HFF-Myc (cell line): Measurements from ENCODE around the gene BRIP1.

Source experiments
- DNase-seq: peaks from one replicate; pipeline ENCODE4 v3.0.0-alpha.2; 2011; ENCODE audit warnings: low read depth; ENCODE audit errors: extremely low read depth
- H3K4me3 ChIP-seq: replicated peaks from 2 replicates; pipeline ENCODE4 v1.5.1; 2011; ENCODE audit warnings: low read depth, mild to moderate bottlenecking, control low read depth, low read length
- CTCF ChIP-seq: IDR thresholded peaks from 2 replicates; pipeline ENCODE4 v1.5.1; 2012; ENCODE audit warnings: mild to moderate bottlenecking, low read depth, low read length, control low read depth; ENCODE audit errors: missing control alignments

Gene BRIP1

GRCh38 chr17:61702450-61702849 lies 160.9 kb downstream of the BRIP1 start:
- H3K4me3 ChIP-seq, result no peak overlapping the region
- TF ChIP-seq CTCF, result no peak
- DNase-seq, result no peak

DNA sequence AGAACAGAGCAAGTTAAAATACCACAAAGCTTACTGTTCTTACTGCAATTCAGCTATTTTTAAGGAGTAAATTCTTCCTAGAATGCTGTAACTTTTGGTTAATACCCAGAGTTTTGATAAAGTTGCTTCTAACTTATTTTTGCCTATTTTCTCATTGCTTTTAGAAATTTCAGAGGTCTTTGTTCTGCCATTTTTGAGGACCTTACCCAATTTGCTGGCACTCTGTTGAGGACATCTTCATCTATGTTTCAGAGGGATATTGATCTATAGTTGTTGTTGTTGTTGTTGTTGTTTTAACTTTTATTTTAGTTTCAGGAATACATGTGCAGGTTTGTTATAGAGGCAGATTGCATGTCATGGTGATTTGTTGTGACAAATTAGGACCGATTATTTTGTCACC lies 161.3 kb downstream of the BRIP1 start:
- DNase-seq, result no peak
- TF ChIP-seq CTCF, result no peak
- no peak overlapping the region for H3K4me3 ChIP-seq

DNA sequence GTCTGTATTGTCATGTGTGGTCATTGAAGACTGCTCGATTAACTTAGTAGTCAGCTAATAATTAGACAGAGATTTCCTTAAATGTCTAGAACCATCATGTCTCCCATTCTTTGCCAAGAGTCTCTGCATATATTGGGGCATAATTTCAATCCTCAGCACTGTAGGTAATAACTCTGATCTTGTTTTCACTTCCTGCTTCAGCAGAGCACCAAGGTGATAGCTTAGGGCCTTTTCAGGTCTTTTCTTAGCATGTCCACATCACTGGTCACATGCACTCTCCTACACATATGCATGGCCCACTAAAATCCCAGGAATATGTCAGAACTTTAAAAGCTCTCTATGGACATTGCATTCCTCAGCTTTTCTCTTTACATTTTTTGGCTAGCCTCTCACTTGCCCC lies 162.0 kb downstream of the BRIP1 start:
- no peak for TF ChIP-seq CTCF
- DNase-seq, result no peak
- H3K4me3 ChIP-seq, result no peak overlapping the region

DNA sequence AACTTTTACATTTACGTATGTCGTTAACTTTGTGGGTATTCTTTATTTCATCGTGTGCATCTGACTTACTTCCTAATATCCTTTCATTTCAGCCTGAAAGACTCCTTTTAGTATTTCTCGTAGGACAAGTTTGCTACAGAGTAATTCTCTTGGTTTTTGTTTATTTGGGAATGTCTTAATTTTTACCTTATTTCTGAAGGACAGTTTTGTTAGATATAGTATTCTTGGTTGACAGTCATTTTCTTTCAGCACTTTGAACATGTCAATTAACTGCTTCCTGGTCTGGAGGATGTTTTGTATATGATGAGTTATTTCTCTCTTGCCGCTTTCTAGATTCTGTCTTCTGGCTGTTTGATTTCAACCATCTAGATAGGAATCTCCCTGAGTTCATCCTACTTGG lies 163.1 kb downstream of the BRIP1 start:
- DNase-seq, result no peak
- no peak for TF ChIP-seq CTCF
- no peak overlapping the region for H3K4me3 ChIP-seq

DNA sequence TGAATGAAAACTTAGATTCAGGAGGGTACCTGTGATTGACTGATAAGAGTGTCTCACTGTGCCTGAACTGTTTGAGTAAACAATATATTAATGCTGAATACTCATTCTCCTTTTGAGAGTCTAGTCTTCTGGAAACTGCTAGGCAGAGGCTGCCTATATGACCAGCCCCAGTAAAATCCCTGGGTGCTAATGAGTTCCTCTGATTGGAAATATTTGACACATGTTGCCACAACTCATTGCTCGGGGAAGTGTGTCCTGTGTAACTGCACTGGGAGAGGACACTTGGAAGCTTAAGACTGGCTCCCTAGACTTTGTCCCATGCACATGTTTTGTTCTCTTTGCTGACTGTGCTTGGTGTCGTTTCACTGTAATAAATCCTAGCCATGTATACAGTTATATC lies 163.6 kb downstream of the BRIP1 start:
- no peak for TF ChIP-seq CTCF
- no peak overlapping the region for H3K4me3 ChIP-seq
- DNase-seq, result no peak

DNA sequence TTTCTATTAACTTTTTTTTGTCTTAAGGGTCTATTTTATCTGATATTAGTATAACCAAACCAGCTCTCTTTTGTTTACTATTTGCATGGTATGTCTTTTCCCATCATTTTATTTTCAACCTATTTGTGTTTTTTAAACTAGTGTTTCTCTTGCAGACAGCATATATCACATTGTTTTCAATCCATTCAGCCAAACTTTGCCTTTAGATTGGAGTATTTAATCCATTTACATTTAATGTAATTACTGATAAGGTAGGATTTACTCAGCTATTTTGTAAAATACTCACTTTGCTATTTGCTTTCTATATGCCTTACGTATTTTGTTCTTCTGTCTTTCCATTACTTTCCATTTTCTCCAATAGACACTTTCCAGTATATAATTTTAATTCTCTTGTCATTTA lies 164.3 kb downstream of the BRIP1 start:
- no peak overlapping the region for H3K4me3 ChIP-seq
- DNase-seq, result no peak
- no peak for TF ChIP-seq CTCF

DNA sequence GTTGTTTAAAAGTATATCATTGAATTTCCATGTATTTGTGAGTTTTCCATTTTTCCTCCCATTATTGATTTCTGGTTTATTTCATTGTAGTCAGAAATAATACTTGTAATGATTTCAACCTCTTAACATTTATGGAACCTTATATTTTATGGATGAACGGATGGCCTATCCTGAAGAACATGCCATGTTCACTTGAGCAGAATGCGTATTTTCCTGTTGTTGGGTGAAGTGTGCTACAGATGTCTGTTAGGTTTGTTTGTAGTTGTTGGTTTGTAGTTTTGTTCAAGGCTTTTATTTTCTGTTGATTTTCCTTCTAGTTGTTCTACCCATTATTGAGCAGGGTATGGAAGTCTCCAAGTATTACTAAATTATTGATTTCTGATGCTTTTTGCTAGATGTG lies 165.1 kb downstream of the BRIP1 start:
- no peak for DNase-seq
- TF ChIP-seq CTCF, result no peak
- H3K4me3 ChIP-seq, result no peak overlapping the region
